Fibroblast of peridontal ligament (primary cell): ENCODE measurements around the gene CST9.
"Not testable (repeated sequence)": the region's sequence is repeated elsewhere in the genome, so short reads cannot be mapped to it uniquely, and the experiment has no call there.

Experiments
- DNase-seq: peaks from one replicate; pipeline ENCODE4 v3.0.0-alpha.2; 2010; ENCODE audit errors: extremely low read depth

Gene CST9

GRCh38 chr20:23587631-23588030 lies 18.1 kb downstream of the CST9 start:
- no peak for DNase-seq

GRCh38 chr20:23586735-23587525 lies 18.8 kb downstream of the CST9 start:
- no peak for DNase-seq

GRCh38 chr20:23585808-23586734 lies 19.6 kb downstream of the CST9 start:
- DNase-seq, result no peak

GRCh38 chr20:23585449-23585807 lies 20.3 kb downstream of the CST9 start:
- no peak for DNase-seq

GRCh38 chr20:23584434-23585199 lies 21.1 kb downstream of the CST9 start:
- DNase-seq, result no peak

- DNase-seq, result no peak
Observed at GRCh38 chr20:23583526-23583925, 22.2 kb downstream of the CST9 start.

- DNase-seq, result no peak
Observed at GRCh38 chr20:23582293-23582692, 23.4 kb downstream of the CST9 start.

- not testable (repeated sequence) for DNase-seq
Observed at GRCh38 chr20:23581833-23582232, 23.9 kb downstream of the CST9 start.

GRCh38 chr20:23574977-23575376 lies 30.7 kb downstream of the CST9 start:
- DNase-seq, result no peak

GRCh38 chr20:23570178-23570760 lies 35.4 kb downstream of the CST9 start:
- no peak for DNase-seq

- DNase-seq, result no peak
Observed at GRCh38 chr20:23569570-23569969, 36.1 kb downstream of the CST9 start.

GRCh38 chr20:23568971-23569330 lies 36.8 kb downstream of the CST9 start:
- no peak for DNase-seq

GRCh38 chr20:23568320-23568970 lies 37.3 kb downstream of the CST9 start, which contains the start of gene CST9L:
Gene CST9L, minus strand, starts transcription at chr20:23568484. Its CDS starts 34 bp downstream, at chr20:23568450.
- DNase-seq, result no peak

GRCh38 chr20:23566199-23566932 lies 39.4 kb downstream of the CST9 start:
- DNase-seq, result no peak

- no peak for DNase-seq
Observed at GRCh38 chr20:23565503-23566045, 40.1 kb downstream of the CST9 start.

- no peak for DNase-seq
Observed at GRCh38 chr20:23564927-23565326, 40.8 kb downstream of the CST9 start.

GRCh38 chr20:23562721-23563342 lies 42.9 kb downstream of the CST9 start:
- no peak for DNase-seq

- no peak for DNase-seq
Observed at GRCh38 chr20:23554401-23554800, 51.3 kb downstream of the CST9 start.
